ENCODE results near the gene REXO1. TPM values are rescaled to one million over a fixed set of nuclear protein-coding genes. Genes with fewer than 3 reads are reported as not detected.
A peak's percentile ranks its signal among the peaks of the same experiment; 100 is the strongest.

REXO1 gene
- total and polyA plus RNA-seq, 9 of the 15 experiments (the other 6 are each of a cell fraction or from before 2014, with no cell fraction given) = 0.04 to 63.3 (median 15.8) TPM

- Histone ChIP-seq H3K27ac (ENCODE audit: extremely low read depth, low read depth, low read length) (no peak overlapping the region), H3K9me3 (replicated peaks; ENCODE audit: control insufficient read depth, insufficient read depth, low read depth, low read length) (peaks cover 9% of the 10 kb centered on the region), H3K4me1 (replicated peaks in 1 of 2; ENCODE audit: control insufficient read depth in 2 of 2, insufficient read depth in 2 of 2, low read length in 2 of 2) (peaks cover 9 to 49% of the 10 kb centered on the region in 2 experiments; a peak in 4 of 5 replicates), H4K20me1 (replicated peaks; ENCODE audit: control insufficient read depth, insufficient read depth, low read length) (no peaks in the 10 kb centered on the region), H3K9me1 (ENCODE audit: control insufficient read depth, insufficient read depth, low read length) (no peaks in the 10 kb centered on the region), H3K36me3 (ENCODE audit: control insufficient read depth, insufficient read depth, low read length) (no peaks in the 10 kb centered on the region), H3K4me3 (no peak overlapping the region), H3K4me2 (ENCODE audit: insufficient read depth, low read length) (no peak overlapping the region), H3K79me2 (ENCODE audit: control insufficient read depth, insufficient read depth, low read length) (no peaks in the 10 kb centered on the region), H3K9ac (ENCODE audit: insufficient read depth in 1 of 2, low read depth in 2 of 2, low read length in 2 of 2) (peak overlapping the region in 1 of 2 experiments; percentile 61; a peak in 1 of 4 replicates), H3K27me3 (ENCODE audit: control insufficient read depth in 2 of 2, insufficient read depth in 2 of 2, low read length in 2 of 2) (peaks cover 0 to 9% of the 10 kb centered on the region in 2 experiments; a peak in 2 of 5 replicates), H2AFZ (ENCODE audit: low read depth, low read length) (no peak overlapping the region)
- POLR2A ChIA-PET = interaction anchor here (0.5 to 0.6 kb wide), 2 partner anchors 60 to 97 kb away, joined by 3 read pairs; no protein-coding TSS in a partner anchor
- WGBS (ENCODE audit: insufficient coverage, low coverage, missing lambda C conversion rate) = 19% methylated on average over 7 of the region's 9 CpGs
- FAIRE-seq (no peak), ATAC-seq (no peak), DNase-seq (ENCODE audit: extremely low read depth in 1 of 4, low spot score in 3 of 4) (no peak)
- no TSS peak for BruUV-seq (replicated peaks)
- CTCF ChIA-PET (ENCODE audit: low intra/inter-chr PET ratio) = interaction anchor here (1.8 to 4.0 kb wide), 2 partner anchors 96 to 98 kb away, joined by 5 to 84 read pairs; no protein-coding TSS in a partner anchor
- intact Hi-C loops (cut with micrococcal nuclease) = loop anchor here (5.0 to 10.0 kb wide), 2 partner anchors 162 to 224 kb away; partner anchors contain the start of gene UQCR11
- in situ Hi-C loops (cut with MboI) = loop anchor here (5.0 to 10.0 kb wide), 2 partner anchors 97 to 224 kb away; no protein-coding TSS in a partner anchor
- TF ChIP-seq ZNF431 (CRISPR knock-in tag; IDR thresholded peaks at IDR 0.05) (no peak), ELK1 (CRISPR knock-in tag; IDR thresholded peaks at IDR 0.05) (no peak), E2F8 (IDR thresholded peaks at IDR 0.05; ENCODE audit: low read depth, partially characterized antibody) (no peak), ZNF695 (CRISPR knock-in tag; IDR thresholded peaks at IDR 0.05) (no peak), ATF4 (CRISPR knock-in tag; IDR thresholded peaks at IDR 0.05) (no peak), STAT5A (IDR thresholded peaks at IDR 0.05; ENCODE audit: borderline replicate concordance, low read length) (no peak), CBX1 (IDR thresholded peaks at IDR 0.05; ENCODE audit: low read depth) (0 out of 2 replicates have a peak, but pooled peaks have one; percentile 25), KDM1A (IDR thresholded peaks at IDR 0.05) (0 out of 4 replicates have a peak, but pooled peaks of 1 of the 2 experiments have one; percentile 16), SMARCB1 (IDR thresholded peaks at IDR 0.05; ENCODE audit: insufficient read length, low read depth) (no peak), NFRKB (IDR thresholded peaks at IDR 0.05; ENCODE audit: low read depth) (no peak), ZEB2 (IDR thresholded peaks at IDR 0.05) (0 out of 2 replicates have a peak, but pooled peaks have one; percentile 28), CSDE1 (IDR thresholded peaks at IDR 0.05) (no peak), RUNX1 (IDR thresholded peaks at IDR 0.05; ENCODE audit: low read depth) (no peak), ZHX1 (conservative IDR thresholded peaks at IDR 0.05; ENCODE audit: low read length) (no peak), KLF6 (CRISPR knock-in tag; IDR thresholded peaks at IDR 0.05; ENCODE audit: borderline replicate concordance) (no peak)
These were observed 79.2 kb downstream of the REXO1 start for GRCh38 chr19:1768918-1769644.

Data from K562 (cell line).